HG02798 (cell line): ENCODE measurements around the gene CAMK1.

Experiments
- ATAC-seq: cut with Tn5 transposase; IDR thresholded peaks from one replicate; pipeline ENCODE4 v1.9.1; 2021; ENCODE audit warnings: mild to moderate bottlenecking; ENCODE audit not compliant: unreplicated experiment, poor library complexity

Gene CAMK1

GRCh38 chr3:9769426-9770275 lies at the start of gene CAMK1:
Gene CAMK1 (minus strand): TSS chr3:9769947. CDS start chr3:9767749, 2,198 bp downstream.
- ATAC-seq: peak; percentile 89

- ATAC-seq: no peak
These were observed 49.1 kb upstream of the CAMK1 start for GRCh38 chr3:9818666-9819335.

GRCh38 chr3:9817436-9817835 lies 47.7 kb upstream of the CAMK1 start:
- ATAC-seq: no peak

- no peak for ATAC-seq
These were observed 46.2 kb upstream of the CAMK1 start for GRCh38 chr3:9815986-9816385.

GRCh38 chr3:9812870-9813483 lies 43.2 kb upstream of the CAMK1 start:
- no peak for ATAC-seq

- no peak for ATAC-seq
These were observed 41.1 kb upstream of the CAMK1 start for GRCh38 chr3:9810846-9811245.

- ATAC-seq: no peak
These were observed 40.7 kb upstream of the CAMK1 start for GRCh38 chr3:9810433-9810770.

- peak; percentile 59 for ATAC-seq
These were observed 40.1 kb upstream of the CAMK1 start, which contains the start of gene TTLL3 for GRCh38 chr3:9809615-9810432. Gene TTLL3 (plus strand): TSS chr3:9810262. CDS start chr3:9810662, 400 bp downstream.

GRCh38 chr3:9809239-9809614 lies 39.5 kb upstream of the CAMK1 start:
- ATAC-seq: no peak

- ATAC-seq: peak; percentile 34
These were observed 38.7 kb upstream of the CAMK1 start for GRCh38 chr3:9808345-9809037.

- no peak for ATAC-seq
These were observed 38.2 kb upstream of the CAMK1 start for GRCh38 chr3:9807981-9808344.

GRCh38 chr3:9806688-9807589 lies 37.2 kb upstream of the CAMK1 start:
- ATAC-seq: no peak

- no peak for ATAC-seq
These were observed 36.4 kb upstream of the CAMK1 start for GRCh38 chr3:9806137-9806536.

- ATAC-seq: no peak
These were observed 35.2 kb upstream of the CAMK1 start for GRCh38 chr3:9804996-9805395.

- ATAC-seq: no peak
These were observed 33.7 kb upstream of the CAMK1 start for GRCh38 chr3:9803494-9803893.

GRCh38 chr3:9800529-9800928 lies 30.8 kb upstream of the CAMK1 start:
- ATAC-seq: no peak

GRCh38 chr3:9797196-9797945 lies 27.6 kb upstream of the CAMK1 start:
- no peak for ATAC-seq

GRCh38 chr3:9795207-9795606 lies 25.5 kb upstream of the CAMK1 start:
- ATAC-seq: no peak
